Aorta (tissue), 5 donors: ENCODE measurements around the gene BMP8A. TPM values are rescaled to one million over a fixed set of nuclear protein-coding genes. Genes with fewer than 3 reads are reported as not detected.

Experiments used
- ATAC-seq: fragments of 200-7000 bp; cut with Tn5 transposase; one replicate; pipeline ENCODE4 v1.9.1; 2022; ENCODE audit warnings: moderate library complexity; ENCODE audit not compliant: low FRiP score
- DNase-seq, 2 donors: peaks; one replicate each; pipeline ENCODE4 v3.0.0-alpha.2; 2020
- H3K27ac ChIP-seq, 2 donors: one replicate each; pipeline ENCODE4 v1.5.1; 2013; ENCODE audit warnings: low read length in 2 of 2, mild to moderate bottlenecking in 2 of 2, moderate library complexity in 2 of 2, control low read depth in 1 of 2, inconsistent platforms in 1 of 2, low read depth in 1 of 2
- H3K27me3 ChIP-seq, 2 donors: one replicate each; pipeline ENCODE4 v1.6.1; 2013; ENCODE audit warnings: control low read depth in 1 of 2, low read length in 1 of 2, mild to moderate bottlenecking in 1 of 2, moderate library complexity in 1 of 2; ENCODE audit not compliant: insufficient read depth in 2 of 2, control insufficient read depth in 1 of 2
- H3K36me3 ChIP-seq, 2 donors: one replicate each; pipeline ENCODE4 v1.6.1; 2013; ENCODE audit warnings: control low read depth in 1 of 2, low read length in 1 of 2, mild to moderate bottlenecking in 1 of 2; ENCODE audit not compliant: insufficient read depth in 2 of 2, control insufficient read depth in 1 of 2
- H3K4me1 ChIP-seq, 2 donors: one replicate each; pipeline ENCODE4 v1.6.1; 2013; ENCODE audit warnings: low read length in 2 of 2, control low read depth in 1 of 2, mild to moderate bottlenecking in 1 of 2, moderate library complexity in 1 of 2; ENCODE audit not compliant: insufficient read depth in 2 of 2, control insufficient read depth in 1 of 2
- H3K4me3 ChIP-seq, 2 donors: one replicate each; pipeline ENCODE4 v1.5.1; 2013; ENCODE audit warnings: low read length in 2 of 2, control low read depth in 1 of 2, mild to moderate bottlenecking in 1 of 2
- H3K9me3 ChIP-seq: one replicate; pipeline ENCODE4 v1.6.1; 2013; ENCODE audit warnings: mild to moderate bottlenecking, low read length; ENCODE audit not compliant: control insufficient read depth
- WGBS, 2 donors: extraction: QIAGEN DNeasy Blood & Tissue Kit; methylation state at CpG; one replicate each; pipeline ENCODE4 v1.1.7; 2013; 5-methylcytosine and 5-hydroxymethylcytosine counted together
- intact Hi-C, 2 donors: fragments of 100-400 bp; cut with DNase I; formaldehyde crosslinking; loops; one replicate each; pipeline versions ENCODE4 v1.14.2 to v1.15.0; 2022
- polyA plus RNA-seq, 2 donors: library from polyadenylated mRNA; stranded (reverse); fragments of 200-250 nt; gene quantifications; one replicate each; pipeline ENCODE4 v1.2.3, GENCODE V29; 2013
- total RNA-seq, 2 donors: library from RNA; stranded (reverse); fragmentation: NEBNext Ultra II Directional; extraction: Animal tissue kit (Norgen Biotek cat#: 25700); gene quantifications; one replicate each; pipeline ENCODE4 v1.2.1, GENCODE V29; 2021
- donor health status: healthy with polysubstance abuse.
- donor health status: Bipolar disorder and iron deficiency.
- donor health status: DM: no; HTN: no; CAD: no.
- donor health status: DM: no; HTN: no; CAD: no.
- donor health status: DM: yes; HTN: yes; CAD: no.

The BMP8A gene
- total and polyA plus RNA-seq, 4 donors, result not detected

DNA sequence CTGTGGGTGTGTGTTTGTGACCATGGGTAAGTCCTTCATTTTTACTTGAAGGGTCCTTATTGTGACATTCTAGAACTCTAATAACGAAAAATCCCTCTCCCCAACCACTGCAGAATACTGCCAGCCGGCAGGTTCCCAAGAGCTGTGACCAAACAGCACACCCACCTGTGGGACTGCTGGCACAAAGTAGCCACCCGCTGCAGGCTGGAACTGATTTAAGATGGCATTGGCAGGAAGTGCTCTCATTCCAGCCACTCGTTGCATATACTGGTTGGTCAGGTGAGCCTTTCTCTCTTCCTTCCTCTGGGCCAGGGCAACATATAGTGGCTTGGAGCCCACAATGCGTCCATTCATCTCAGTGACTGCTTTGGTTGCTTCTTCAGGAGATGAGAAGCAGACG lies 73.5 kb downstream of the BMP8A start:
- H3K36me3 ChIP-seq, result peaks cover 19 to 22% of the 10 kb centered on the region in 2 donors
- 84 to 85% methylated on average over 6 of the region's 6 CpGs for WGBS, 2 donors

GRCh38 chr1:39566441-39567137 lies 75.2 kb downstream of the BMP8A start:
- Histone ChIP-seq H3K36me3 (peaks cover 20 to 23% of the 10 kb centered on the region in 2 donors), H3K27me3 (no peaks in the 10 kb centered on the region), H3K4me3 (no peak overlapping the region), H3K9me3 (no peaks in the 10 kb centered on the region), H3K27ac (no peak overlapping the region), H3K4me1 (no peaks in the 10 kb centered on the region)
- WGBS, 2 donors, result 61% methylated on average over 5 of the region's 5 CpGs
- ATAC-seq (no peak), DNase-seq (no peak)
- intact Hi-C loops, result no loop called here

More for the DNA sequence above, 73.5 kb downstream of the BMP8A start:
- DNase-seq (no peak), ATAC-seq (no peak)
- Histone ChIP-seq H3K27me3 (no peaks in the 10 kb centered on the region), H3K4me3 (no peak overlapping the region), H3K4me1 (no peaks in the 10 kb centered on the region), H3K9me3 (no peaks in the 10 kb centered on the region), H3K27ac (no peak overlapping the region)
- intact Hi-C loops, result no loop called here

DNA sequence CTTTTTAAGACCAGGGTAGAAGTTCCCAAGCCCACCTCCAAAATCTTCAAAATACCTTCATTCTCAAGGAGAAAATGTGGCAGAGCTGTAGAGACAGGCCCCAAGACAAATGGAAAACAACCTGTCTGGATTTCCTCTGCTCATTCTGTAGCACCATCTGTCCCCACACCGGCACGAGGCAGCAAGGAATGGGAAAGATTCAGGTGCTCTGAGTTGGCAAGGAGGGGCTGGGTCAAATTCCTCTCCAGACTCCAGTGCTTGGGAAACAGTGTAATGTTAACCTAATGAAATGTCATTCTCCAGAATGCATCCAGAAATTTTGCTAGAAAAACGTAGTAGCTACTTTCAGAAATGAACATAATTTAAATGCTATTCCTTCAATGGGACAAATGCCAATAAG lies 75.9 kb downstream of the BMP8A start:
- H3K9me3 ChIP-seq, result no peaks in the 10 kb centered on the region
- H3K27me3 ChIP-seq, result no peaks in the 10 kb centered on the region
- intact Hi-C loops, result no loop called here
- ATAC-seq (no peak), DNase-seq (no peak)
- 71 to 73% methylated on average over 3 of the region's 3 CpGs for WGBS, 2 donors
- no peak overlapping the region for H3K4me3 ChIP-seq
- H3K27ac ChIP-seq, result no peak overlapping the region
- no peaks in the 10 kb centered on the region for H3K4me1 ChIP-seq
- H3K36me3 ChIP-seq, result peaks cover 20% of the 10 kb centered on the region in 2 donors

GRCh38 chr1:39568208-39568607 lies 76.8 kb downstream of the BMP8A start:
- H3K27ac ChIP-seq, result no peak overlapping the region
- peaks cover 17 to 20% of the 10 kb centered on the region in 2 donors for H3K36me3 ChIP-seq
- 92 to 94% methylated on average over 2 of the region's 2 CpGs for WGBS, 2 donors
- DNase-seq (no peak), ATAC-seq (no peak)
- H3K27me3 ChIP-seq, result no peaks in the 10 kb centered on the region
- H3K4me3 ChIP-seq, result no peak overlapping the region
- H3K4me1 ChIP-seq, result no peaks in the 10 kb centered on the region
- intact Hi-C loops, result no loop called here
- H3K9me3 ChIP-seq, result no peaks in the 10 kb centered on the region

- ATAC-seq (no peak), DNase-seq (no peak)
- Histone ChIP-seq H3K27me3 (no peaks in the 10 kb centered on the region), H3K9me3 (no peaks in the 10 kb centered on the region), H3K36me3 (peaks cover 14 to 20% of the 10 kb centered on the region in 2 donors), H3K4me3 (no peak overlapping the region), H3K27ac (no peak overlapping the region), H3K4me1 (no peaks in the 10 kb centered on the region)
- 71 to 72% methylated on average over 4 of the region's 4 CpGs for WGBS, 2 donors
- intact Hi-C loops, result no loop called here
Measured at GRCh38 chr1:39569034-39569433, 77.6 kb downstream of the BMP8A start.

GRCh38 chr1:39570477-39571177 lies 79.2 kb downstream of the BMP8A start:
- H3K9me3 ChIP-seq, result no peaks in the 10 kb centered on the region
- H3K4me1 ChIP-seq, result no peaks in the 10 kb centered on the region
- intact Hi-C loops, result no loop called here
- no peak overlapping the region for H3K27ac ChIP-seq
- peaks cover 12 to 13% of the 10 kb centered on the region in 2 donors for H3K36me3 ChIP-seq
- H3K4me3 ChIP-seq, result no peak overlapping the region
- WGBS, 2 donors, result 92% methylated on average over 11 of the region's 11 CpGs
- ATAC-seq (no peak), DNase-seq (no peak)
- H3K27me3 ChIP-seq, result no peaks in the 10 kb centered on the region

GRCh38 chr1:39571178-39571483 lies 79.7 kb downstream of the BMP8A start:
- Histone ChIP-seq H3K9me3 (no peaks in the 10 kb centered on the region), H3K27me3 (no peaks in the 10 kb centered on the region), H3K36me3 (peaks cover 12 to 13% of the 10 kb centered on the region in 2 donors), H3K4me3 (no peak overlapping the region), H3K4me1 (no peaks in the 10 kb centered on the region), H3K27ac (no peak overlapping the region)
- no peak for DNase-seq
- no peak for ATAC-seq
- intact Hi-C loops, result no loop called here
- 92% methylated on average over 9 of the region's 9 CpGs for WGBS, 2 donors

DNA sequence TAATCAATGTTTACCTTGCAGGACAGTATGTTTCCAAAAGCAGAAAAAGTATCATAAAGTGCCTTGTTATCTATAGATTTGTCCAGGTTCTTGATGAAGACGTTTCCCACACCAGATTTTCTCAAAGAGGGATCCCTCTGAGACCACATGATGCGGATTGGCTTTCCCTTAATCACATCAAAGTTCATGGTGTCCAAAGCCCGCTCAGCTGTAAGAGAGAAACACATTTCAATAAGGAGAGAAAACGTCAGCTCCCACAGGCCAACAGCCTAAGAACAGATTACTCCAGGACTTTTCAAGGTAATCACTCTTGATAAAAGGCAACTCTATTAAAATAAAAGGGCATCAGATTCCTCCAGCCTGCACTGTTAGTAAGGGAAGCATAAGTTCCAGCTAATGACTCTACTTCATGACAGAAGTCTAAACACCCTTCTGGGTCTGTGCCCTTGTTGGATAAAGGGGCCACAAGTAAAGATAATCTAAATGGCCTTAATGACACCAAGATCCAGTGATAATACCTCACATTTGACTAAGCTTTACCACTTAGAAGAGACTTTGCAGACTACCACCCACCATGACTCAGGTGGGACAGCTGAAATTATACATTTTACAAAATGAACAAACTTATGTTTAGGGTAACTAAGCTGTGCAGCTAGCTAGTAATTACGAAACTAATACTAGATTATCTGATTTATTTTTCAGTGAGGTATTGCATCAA lies 81.1 kb downstream of the BMP8A start:
- no peaks in the 10 kb centered on the region for H3K4me1 ChIP-seq
- H3K36me3 ChIP-seq, result peaks cover 5 to 10% of the 10 kb centered on the region in 2 donors
- ATAC-seq (no peak), DNase-seq (no peak)
- H3K27me3 ChIP-seq, result no peaks in the 10 kb centered on the region
- H3K4me3 ChIP-seq, result no peak overlapping the region
- WGBS, 2 donors, result 61% methylated on average over 5 of the region's 5 CpGs
- intact Hi-C loops, result no loop called here
- no peaks in the 10 kb centered on the region for H3K9me3 ChIP-seq
- no peak overlapping the region for H3K27ac ChIP-seq

DNA sequence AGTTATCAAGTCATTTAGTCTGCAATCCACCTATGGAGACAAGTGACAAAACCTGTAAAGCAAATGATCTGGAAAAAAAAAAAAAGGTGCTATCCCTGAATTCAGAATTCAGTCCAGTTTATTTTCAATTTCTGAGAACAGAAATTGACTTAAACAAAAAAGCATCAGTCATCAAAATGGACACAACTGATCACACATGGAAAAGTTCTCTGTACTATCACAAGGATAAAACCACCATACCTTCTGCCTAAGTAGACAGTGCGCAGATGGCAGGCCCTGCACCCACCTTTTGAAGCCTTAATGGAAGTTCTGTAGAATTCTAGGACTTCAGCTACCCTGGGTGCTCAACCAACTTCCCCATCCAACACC lies 81.6 kb downstream of the BMP8A start:
- Histone ChIP-seq H3K27me3 (no peaks in the 10 kb centered on the region), H3K4me3 (no peak overlapping the region), H3K4me1 (no peaks in the 10 kb centered on the region), H3K9me3 (no peaks in the 10 kb centered on the region), H3K27ac (no peak overlapping the region), H3K36me3 (peaks cover 5 to 10% of the 10 kb centered on the region in 2 donors)
- ATAC-seq, result no peak
- 95 to 97% methylated on average over 1 of the region's 1 CpG for WGBS, 2 donors
- no peak for DNase-seq
- intact Hi-C loops, result no loop called here
